GM03348 (cell line): ENCODE data around the gene LINGO4.
"Not testable (repeated sequence)": the region's sequence is repeated elsewhere in the genome, so short reads cannot be mapped to it uniquely, and the experiment has no call there.

Source experiments
- DNase-seq: peaks from one replicate; pipeline ENCODE4 v3.0.0; 2012; ENCODE audit warnings: low spot score

LINGO4 gene

GRCh38 chr1:151782026-151782425, 23.2 kb downstream of the LINGO4 start:
- DNase-seq, result not testable (repeated sequence)

- DNase-seq, result not testable (repeated sequence)
These were observed 24.5 kb downstream of the LINGO4 start for GRCh38 chr1:151780736-151781135.

- no peak for DNase-seq
These were observed 25.4 kb downstream of the LINGO4 start for GRCh38 chr1:151779852-151780251.

GRCh38 chr1:151777317-151777716, 27.9 kb downstream of the LINGO4 start:
- no peak for DNase-seq

GRCh38 chr1:151776665-151777062, 28.6 kb downstream of the LINGO4 start:
- no peak for DNase-seq

- no peak for DNase-seq
These were observed 29.1 kb downstream of the LINGO4 start for GRCh38 chr1:151775894-151776664.

GRCh38 chr1:151774256-151774922, 30.8 kb downstream of the LINGO4 start:
- no peak for DNase-seq

- no peak for DNase-seq
These were observed 31.5 kb downstream of the LINGO4 start for GRCh38 chr1:151773702-151774101.

- not testable (repeated sequence) for DNase-seq
These were observed 35.9 kb downstream of the LINGO4 start for GRCh38 chr1:151769270-151769669.

- not testable (repeated sequence) for DNase-seq
These were observed 36.7 kb downstream of the LINGO4 start for GRCh38 chr1:151768351-151769066.

- DNase-seq, result peak; percentile 9
These were observed 41.2 kb downstream of the LINGO4 start for GRCh38 chr1:151763990-151764389.

GRCh38 chr1:151762941-151763921, 42.0 kb downstream of the LINGO4 start, which contains the start of gene MRPL9:
TSS of gene MRPL9 (minus strand) at chr1:151763496. CDS start at chr1:151763479, 17 bp downstream.
- DNase-seq, result peak; percentile 96

- no peak for DNase-seq
These were observed 44.4 kb downstream of the LINGO4 start for GRCh38 chr1:151760597-151761385.

- DNase-seq, result no peak
These were observed 46.0 kb downstream of the LINGO4 start for GRCh38 chr1:151759241-151759640.

GRCh38 chr1:151756291-151756690, 48.9 kb downstream of the LINGO4 start:
- DNase-seq, result peak; percentile 49
